Ammon's horn (tissue), 1 donor: ENCODE data around the gene NLGN4Y.
A peak's percentile ranks its signal among the peaks of the same experiment; 100 is the strongest.

Experiments used
- DNase-seq: peaks from one replicate; pipeline ENCODE4 v3.0.0-alpha.2; 2016; ENCODE audit warnings: low spot score

Gene NLGN4Y

GRCh38 chrY:14644157-14644952, 120.0 kb downstream of the NLGN4Y start:
- DNase-seq = no peak

GRCh38 chrY:14679181-14679580, 154.9 kb downstream of the NLGN4Y start:
- no peak for DNase-seq

DNA sequence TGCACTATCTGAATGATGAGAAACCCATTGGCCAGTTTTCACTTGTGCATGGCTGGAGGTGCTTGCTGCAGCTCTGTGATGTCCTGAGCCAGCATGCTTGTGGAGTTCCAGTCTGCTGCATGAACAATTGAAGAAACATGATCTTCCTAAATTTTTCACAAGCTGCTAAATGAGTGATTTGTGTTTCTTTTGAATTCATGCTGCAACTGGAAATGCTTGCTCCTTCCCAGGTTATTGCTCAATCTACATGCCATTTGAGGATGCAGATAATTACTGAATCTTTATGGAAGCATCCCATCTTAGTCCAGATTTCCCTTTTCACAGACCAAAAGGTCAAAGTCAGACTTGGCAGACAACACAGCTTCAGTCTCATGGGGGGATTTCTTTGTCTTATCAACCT, 170.2 kb downstream of the NLGN4Y start:
- DNase-seq = no peak

DNA sequence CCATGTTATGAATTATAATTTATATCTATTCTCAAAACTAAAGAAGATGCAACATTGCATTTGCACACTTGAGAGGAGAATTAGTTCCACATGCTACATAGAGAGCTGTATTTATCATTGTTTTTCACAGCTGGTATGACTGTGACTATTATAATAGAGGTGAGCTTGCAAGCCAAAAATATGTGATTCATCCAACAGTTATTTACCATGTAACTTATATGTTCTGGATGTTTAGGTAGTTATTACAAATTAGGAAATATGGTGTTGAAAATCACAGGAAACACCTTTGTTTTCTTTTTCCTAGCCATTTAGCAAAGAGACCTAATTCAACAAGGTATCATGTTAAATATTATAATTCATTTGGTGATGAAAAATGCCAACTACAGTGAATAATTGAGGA, 183.8 kb downstream of the NLGN4Y start:
- DNase-seq = no peak

GRCh38 chrY:14741596-14741995, 217.3 kb downstream of the NLGN4Y start:
- DNase-seq = no peak

- peak; percentile 4 for DNase-seq
These were observed 224.0 kb downstream of the NLGN4Y start for GRCh38 chrY:14748329-14748728.

DNA sequence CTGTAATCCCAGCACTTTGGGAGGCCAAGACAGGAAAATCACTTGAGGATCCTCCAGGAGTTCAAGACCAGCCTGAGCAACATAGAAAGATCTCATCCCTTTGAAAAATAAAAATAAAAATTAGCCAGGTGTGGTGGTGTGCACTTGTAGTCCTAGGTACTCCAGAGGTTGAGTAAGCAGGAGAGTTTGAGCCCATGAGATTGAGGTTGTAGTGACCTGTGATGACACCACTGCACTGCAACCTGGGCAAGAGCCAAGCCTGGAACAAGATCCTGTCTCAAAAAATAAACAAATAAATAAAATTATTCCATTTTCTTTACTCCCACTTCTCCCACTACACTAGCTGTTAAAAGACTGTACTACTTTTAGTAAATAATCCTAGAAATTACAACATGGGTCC, 231.2 kb downstream of the NLGN4Y start:
- DNase-seq = no peak

DNA sequence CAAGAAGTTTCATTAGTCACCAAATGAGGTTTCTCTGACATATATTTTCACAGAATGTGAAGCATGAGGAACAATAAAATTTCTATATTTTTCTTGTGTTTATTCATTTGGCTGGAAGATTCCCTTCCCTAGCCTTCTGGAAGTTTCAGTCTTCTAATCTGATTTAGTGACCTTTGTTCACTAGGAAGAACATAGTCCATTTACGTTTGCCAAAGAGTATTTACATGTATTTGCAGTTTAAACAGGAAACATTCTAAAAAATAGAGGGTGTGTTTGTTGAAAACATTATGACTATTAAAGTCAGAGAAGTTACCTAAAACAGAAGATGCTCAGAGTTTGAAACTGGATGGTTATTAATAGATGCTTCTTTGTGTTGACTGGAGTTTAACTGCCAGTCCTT, 238.6 kb downstream of the NLGN4Y start:
- no peak for DNase-seq

DNA sequence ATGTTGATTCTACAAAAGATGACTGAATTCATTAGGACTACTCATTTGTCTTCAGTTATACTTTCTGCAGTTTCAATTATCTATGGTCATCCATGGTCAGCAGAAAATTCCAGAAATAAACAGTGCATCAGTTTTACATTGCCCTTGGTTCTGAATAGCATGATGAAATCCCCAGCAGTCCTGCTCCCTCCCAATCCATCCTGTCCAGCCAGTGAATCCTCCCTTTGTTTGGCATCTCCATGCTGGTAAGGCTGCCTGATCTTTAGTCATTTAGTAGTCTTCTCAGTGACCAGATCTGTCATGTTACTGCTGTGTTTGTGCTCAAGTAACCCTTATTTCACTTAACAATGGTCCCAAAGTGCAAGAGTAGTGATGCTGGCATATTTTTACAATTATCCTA, 239.3 kb downstream of the NLGN4Y start:
- peak; percentile 64 for DNase-seq

DNA sequence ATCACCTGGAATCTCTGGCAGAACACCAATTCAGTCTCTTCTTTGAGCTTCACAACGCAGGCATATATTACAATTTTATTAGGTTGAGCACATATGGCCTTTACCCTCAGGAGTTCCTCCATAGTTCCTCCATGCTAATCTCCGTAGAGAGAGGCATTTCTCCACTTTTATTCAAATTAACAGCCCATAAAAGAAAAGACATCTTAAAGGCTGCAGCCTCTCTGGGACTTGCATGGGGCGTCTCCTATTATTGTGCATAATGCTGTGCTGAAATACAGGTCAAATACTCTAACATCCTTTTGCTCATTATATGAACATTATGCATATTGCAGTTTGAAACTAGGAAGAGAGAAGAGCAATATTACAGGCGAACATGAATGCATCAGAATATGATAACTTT, 253.9 kb downstream of the NLGN4Y start:
- DNase-seq = no peak

DNA sequence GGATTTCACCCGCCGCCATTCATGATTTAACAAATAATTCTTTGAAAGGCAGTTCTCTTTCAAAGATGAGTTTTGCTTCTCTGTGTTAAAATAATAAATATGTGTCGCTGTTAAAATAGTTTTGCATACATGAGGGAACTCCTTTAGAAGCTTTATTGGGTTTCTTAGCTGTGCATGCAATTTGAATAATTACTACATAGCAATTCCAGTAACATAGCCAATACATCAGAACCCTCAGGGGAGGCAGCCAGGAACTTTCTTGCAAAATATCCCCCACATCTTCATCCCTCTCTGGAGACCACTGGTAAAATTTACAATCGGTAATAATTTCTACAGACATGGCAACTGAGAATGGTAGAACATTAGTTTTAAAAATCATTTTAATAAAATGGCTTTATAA, 268.8 kb downstream of the NLGN4Y start:
- no peak for DNase-seq

DNA sequence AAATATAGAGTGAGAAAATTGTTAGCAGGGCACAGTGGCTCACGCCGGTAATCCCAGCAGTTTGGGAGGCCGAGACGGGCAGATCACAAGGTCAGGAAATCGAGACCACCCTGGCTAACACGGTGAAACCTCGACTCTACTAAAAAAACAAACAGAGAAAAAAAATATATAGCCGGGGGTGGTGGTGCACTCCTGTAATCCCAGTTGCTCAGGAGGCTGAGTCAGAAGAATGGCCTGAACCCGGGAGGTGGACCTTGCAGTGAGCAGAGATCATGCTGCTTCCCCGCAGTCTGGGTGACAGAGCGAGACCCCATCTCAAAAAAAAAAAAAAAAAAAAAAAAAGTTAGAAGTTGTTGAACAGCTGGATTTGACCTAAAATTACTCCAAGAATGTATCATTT, 269.3 kb downstream of the NLGN4Y start:
- DNase-seq = no peak

GRCh38 chrY:14798010-14798409, 273.7 kb downstream of the NLGN4Y start:
- no peak for DNase-seq

DNA sequence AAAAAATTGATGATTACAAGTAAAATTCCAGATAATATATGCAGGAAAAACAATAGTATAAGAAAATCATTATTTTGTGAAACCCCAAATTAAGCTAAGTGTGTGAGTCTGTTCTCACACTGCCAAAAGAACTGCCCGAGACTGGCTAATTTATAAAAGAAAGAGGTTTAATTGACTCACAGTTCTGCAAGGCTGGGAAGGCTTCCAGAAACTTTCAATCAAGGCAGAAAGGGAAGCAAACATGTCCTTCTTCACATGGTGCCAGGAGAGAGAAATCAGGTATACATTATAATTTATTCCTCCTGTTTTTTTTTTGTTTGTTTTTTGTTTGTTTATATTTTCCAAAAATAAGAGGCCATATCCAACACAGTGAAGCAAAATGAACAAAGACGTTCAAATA, 276.8 kb downstream of the NLGN4Y start:
- peak; percentile 44 for DNase-seq

- DNase-seq = no peak
These were observed 277.8 kb downstream of the NLGN4Y start for GRCh38 chrY:14802125-14802524.

GRCh38 chrY:14804041-14804440, 279.7 kb downstream of the NLGN4Y start:
- DNase-seq = no peak

GRCh38 chrY:14818452-14818851, 294.1 kb downstream of the NLGN4Y start:
- DNase-seq = no peak

GRCh38 chrY:14822201-14822600, 297.9 kb downstream of the NLGN4Y start:
- peak; percentile 50 for DNase-seq

DNA sequence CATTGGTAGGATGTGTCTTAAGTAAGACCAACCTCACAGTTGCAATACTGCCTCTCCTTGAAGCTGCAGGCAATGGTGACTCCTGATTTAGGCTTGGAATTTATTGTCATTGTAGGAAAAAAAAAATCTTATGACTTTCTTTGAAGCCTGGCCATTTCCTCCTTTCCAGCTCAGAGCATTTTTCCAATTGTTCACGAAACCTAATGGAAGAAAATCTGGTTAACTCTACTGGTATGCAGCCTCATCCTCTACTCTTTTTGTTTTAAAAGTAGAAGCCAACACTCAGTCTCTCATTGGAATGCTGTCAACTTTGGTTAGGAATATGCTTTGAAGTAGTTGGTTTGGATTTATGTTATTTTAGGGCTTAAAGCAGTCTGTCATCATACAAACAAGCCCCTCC, 298.6 kb downstream of the NLGN4Y start:
- no peak for DNase-seq

DNA sequence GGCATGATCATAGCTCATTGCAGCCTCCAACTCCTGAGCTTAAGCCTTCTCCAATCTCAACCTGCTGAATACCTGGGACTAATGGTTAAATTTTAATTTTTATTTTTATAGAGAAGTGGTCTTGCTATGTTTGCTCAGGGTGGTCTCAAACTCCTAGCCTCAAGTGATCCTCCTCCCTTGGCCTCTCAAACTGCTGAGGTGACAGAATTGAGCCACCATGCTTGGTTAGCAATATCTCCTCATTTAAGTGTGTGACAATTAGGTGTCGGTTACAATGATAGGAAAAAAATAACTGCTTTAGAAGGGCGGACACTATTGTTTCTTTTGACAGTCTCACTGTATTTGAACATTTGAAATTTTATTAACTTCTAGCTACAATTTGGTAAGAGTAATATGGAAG, 300.3 kb downstream of the NLGN4Y start:
- DNase-seq = no peak

DNA sequence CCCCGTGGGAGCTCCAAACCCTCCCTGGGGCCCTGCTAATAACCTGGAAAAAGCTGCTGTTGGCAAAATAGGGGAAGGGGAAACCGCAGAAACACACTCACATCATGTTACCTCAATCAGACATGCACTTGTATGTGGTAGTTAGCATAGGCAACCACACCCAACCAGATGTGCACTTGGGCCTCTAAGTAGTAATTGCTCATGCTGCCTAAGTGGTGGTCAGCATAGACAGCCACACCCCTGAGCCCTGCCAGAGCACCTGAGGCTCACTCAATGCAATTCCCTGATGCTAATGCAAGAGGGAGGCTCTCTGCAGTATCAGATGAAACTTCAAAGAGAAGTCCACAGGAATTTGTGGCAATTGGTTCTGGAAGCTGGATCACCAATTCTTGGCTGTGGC, 301.4 kb downstream of the NLGN4Y start:
- no peak for DNase-seq

DNA sequence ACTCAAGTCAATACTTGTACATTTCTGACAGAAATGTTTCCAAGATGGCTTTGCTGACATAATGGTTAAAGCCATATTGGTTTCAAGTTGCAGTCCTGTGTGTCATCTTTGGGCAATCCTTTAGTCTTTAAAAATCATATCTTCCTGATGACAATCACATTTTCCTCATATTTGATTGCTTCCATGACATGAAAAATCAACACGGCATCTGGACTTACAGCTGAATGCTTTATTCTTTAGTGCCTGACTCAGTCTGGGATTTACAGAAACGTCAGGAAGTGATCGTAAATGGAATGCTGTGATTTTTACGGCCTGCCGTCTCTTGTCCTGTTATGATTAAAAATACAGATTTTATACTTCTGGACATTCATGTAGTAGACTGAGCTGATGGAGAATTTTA, 304.2 kb downstream of the NLGN4Y start:
- no peak for DNase-seq

- peak; percentile 64 for DNase-seq
These were observed 305.1 kb downstream of the NLGN4Y start for GRCh38 chrY:14829366-14829885.
